SK-N-SH treated with all-trans-retinoic acid at 6 μM for 48 hours (cell line): Measurements from ENCODE around the gene BORCS6.

ENCODE experiments used
- GLIS3 ChIP-seq: fragments of 250-450 bp; sonication (Bioruptor Pico); IDR thresholded peaks from 2 replicates; pipeline ENCODE4 v1.5.0; 2020; ENCODE audit warnings: mild to moderate bottlenecking, moderate library complexity
- ZFP3 ChIP-seq: fragments of 250-450 bp; sonication (Bioruptor Pico); IDR thresholded peaks from 2 replicates; pipeline ENCODE4 v1.5.0; 2020; ENCODE audit warnings: mild to moderate bottlenecking, moderate library complexity
- ZNF8 ChIP-seq: fragments of 450-650 bp; formaldehyde crosslinking; IDR thresholded peaks from 2 replicates; pipeline ENCODE4 v1.5.0; 2020; ENCODE audit warnings: mild to moderate bottlenecking, moderate library complexity
- TF ChIP-seq, protein P1 (sequence below): fragments of 250-450 bp; sonication (Bioruptor Pico); IDR thresholded peaks from 2 replicates; pipeline ENCODE4 v1.8.0; 2021; ENCODE audit warnings: low read depth, mild to moderate bottlenecking, moderate library complexity, borderline replicate concordance

DNA sequence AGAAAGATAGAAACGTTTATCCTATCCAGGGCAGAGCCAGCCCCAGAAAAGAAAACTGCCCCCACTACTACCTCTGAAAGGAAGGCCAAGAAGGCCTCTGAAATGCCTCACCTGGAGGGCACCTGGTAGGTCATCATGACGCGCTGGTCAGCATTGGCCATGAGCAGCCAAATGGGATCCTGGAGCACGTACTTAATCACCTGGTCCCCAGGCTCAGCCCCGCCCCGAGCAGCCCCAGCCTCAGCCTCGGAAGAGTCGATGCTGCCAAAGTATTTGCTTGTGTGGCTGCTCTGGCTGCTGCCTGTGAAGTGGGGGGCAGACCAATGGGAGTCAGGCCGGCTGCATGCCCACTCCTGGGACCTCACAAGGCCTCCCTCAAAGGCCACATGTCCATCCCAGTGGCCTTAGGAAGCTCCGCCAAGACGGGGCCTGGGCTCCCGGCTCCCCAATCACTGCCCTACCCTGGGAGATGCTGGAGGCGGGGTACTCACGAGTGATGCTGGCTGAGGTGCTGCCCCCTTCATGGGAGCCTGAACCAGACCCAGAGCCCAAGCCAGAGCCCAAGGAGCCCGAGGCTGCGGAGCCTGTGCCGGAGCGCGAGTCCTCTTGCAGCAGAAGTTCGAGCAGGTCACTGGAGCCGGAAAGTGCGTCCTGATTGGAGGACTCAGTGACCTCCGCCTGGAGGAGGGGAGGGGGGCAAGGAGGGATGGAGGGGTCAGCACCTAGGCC is 47.7 kb downstream of the BORCS6 start:
- TF ChIP-seq GLIS3 (no peak), ZNF8 (CRISPR knock-in tag) (no peak), ZFP3 (no peak)
- TF ChIP-seq, protein P1, sequence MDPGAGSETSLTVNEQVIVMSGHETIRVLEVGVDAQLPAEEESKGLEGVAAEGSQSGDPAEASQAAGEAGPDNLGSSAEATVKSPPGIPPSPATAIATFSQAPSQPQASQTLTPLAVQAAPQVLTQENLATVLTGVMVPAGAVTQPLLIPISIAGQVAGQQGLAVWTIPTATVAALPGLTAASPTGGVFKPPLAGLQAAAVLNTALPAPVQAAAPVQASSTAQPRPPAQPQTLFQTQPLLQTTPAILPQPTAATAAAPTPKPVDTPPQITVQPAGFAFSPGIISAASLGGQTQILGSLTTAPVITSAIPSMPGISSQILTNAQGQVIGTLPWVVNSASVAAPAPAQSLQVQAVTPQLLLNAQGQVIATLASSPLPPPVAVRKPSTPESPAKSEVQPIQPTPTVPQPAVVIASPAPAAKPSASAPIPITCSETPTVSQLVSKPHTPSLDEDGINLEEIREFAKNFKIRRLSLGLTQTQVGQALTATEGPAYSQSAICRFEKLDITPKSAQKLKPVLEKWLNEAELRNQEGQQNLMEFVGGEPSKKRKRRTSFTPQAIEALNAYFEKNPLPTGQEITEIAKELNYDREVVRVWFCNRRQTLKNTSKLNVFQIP (CRISPR knock-in tag): no peak
